ENCODE data around the gene TRERF1. TPM values are rescaled to one million over a fixed set of nuclear protein-coding genes. Genes with fewer than 3 reads are reported as not detected.

The TRERF1 gene
- total RNA-seq, 1 donor from 2014 or later = 8.7 TPM

DNA sequence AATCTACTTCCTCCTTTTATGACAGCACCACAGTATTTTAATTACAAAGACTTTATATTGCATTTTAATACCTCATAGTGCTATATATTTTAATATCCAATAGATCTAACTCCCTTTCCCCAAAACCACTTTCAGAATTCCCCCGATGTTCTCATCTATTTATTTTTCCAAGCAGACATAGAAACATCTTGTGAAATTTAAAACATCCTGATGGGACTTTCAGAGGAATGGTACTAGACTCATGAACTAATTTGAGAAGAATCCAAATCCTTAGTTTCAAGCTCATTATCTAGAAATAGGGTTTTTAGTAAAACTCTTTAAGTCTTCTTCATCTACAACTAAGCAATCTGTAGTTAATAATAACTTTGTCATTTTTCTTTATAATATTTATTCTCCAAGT, 97.0 kb downstream of the TRERF1 start:
- Mint-ChIP-seq H3K4me3 (ENCODE audit: unreplicated experiment) (no peak overlapping the region), H3K27me3 (ENCODE audit: unreplicated experiment) (no peaks in the 10 kb centered on the region), H3K27ac (ENCODE audit: unreplicated experiment) (no peak overlapping the region), H3K36me3 (ENCODE audit: low read depth, unreplicated experiment) (no peaks in the 10 kb centered on the region), H3K9me3 (ENCODE audit: unreplicated experiment) (no peaks in the 10 kb centered on the region), H3K4me1 (ENCODE audit: unreplicated experiment) (no peaks in the 10 kb centered on the region)
- no peak for DNase-seq (ENCODE audit: low spot score)
- TF ChIP-seq, protein P1, sequence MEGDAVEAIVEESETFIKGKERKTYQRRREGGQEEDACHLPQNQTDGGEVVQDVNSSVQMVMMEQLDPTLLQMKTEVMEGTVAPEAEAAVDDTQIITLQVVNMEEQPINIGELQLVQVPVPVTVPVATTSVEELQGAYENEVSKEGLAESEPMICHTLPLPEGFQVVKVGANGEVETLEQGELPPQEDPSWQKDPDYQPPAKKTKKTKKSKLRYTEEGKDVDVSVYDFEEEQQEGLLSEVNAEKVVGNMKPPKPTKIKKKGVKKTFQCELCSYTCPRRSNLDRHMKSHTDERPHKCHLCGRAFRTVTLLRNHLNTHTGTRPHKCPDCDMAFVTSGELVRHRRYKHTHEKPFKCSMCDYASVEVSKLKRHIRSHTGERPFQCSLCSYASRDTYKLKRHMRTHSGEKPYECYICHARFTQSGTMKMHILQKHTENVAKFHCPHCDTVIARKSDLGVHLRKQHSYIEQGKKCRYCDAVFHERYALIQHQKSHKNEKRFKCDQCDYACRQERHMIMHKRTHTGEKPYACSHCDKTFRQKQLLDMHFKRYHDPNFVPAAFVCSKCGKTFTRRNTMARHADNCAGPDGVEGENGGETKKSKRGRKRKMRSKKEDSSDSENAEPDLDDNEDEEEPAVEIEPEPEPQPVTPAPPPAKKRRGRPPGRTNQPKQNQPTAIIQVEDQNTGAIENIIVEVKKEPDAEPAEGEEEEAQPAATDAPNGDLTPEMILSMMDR (IDR thresholded peaks at IDR 0.05; ENCODE audit: unreplicated experiment) = no peak

DNA sequence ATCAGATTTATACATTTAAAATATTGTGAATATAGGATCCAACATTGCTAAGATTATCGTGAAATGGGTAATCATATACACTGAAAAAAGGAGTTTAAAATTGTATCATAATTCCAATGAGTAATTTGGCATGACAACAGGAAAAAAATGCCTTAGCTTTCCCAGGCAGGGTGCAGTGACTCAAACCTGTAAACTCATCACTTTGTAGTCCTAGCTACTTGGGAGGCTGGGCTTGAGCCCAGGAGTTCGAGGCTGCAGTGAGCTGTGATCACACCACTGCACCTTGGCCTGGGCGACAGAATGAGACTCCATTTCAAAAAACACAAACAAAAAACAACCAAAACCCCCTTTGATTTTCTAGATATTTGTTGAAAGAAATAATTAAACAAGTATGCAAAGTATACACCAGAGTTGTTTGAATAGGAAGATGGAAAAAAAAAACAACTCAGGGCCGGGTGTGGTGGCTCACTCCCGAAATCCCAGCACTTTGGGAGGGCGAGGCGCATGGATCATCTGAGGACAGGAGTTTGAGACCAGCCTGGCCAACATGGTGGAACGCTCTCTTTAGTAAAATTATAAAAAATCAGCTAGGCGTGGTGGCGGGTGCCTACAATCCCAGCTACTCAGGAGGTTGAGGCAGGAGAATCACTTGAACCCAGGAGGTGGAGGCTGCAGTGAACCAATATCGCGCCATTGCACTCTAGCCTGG, 98.7 kb downstream of the TRERF1 start:
- Mint-ChIP-seq H3K4me1 (ENCODE audit: unreplicated experiment) (no peaks in the 10 kb centered on the region), H3K27me3 (ENCODE audit: unreplicated experiment) (no peaks in the 10 kb centered on the region), H3K9me3 (ENCODE audit: unreplicated experiment) (no peaks in the 10 kb centered on the region), H3K4me3 (ENCODE audit: unreplicated experiment) (no peak overlapping the region), H3K36me3 (ENCODE audit: low read depth, unreplicated experiment) (no peaks in the 10 kb centered on the region), H3K27ac (ENCODE audit: unreplicated experiment) (no peak overlapping the region)
- TF ChIP-seq, protein P1 (IDR thresholded peaks at IDR 0.05; ENCODE audit: unreplicated experiment) = no peak
- no peak for DNase-seq (ENCODE audit: low spot score)

DNA sequence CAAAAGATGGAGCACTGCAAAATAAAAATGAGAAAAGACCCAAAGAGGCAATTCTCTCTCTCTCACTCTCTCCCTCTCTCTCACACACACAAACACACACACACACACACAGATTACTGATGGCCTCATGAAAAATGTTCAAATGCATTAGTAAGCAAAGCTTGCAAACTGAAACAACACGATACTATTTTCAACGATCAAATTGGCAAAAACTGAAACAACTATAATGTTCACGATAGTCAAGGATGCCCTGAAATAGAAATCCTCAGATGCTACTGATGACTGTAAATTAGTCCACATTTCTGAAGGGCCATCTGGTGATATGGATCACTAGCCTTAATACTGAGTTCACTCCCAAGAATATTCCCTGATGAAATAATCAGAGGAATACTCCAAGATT, 100.8 kb downstream of the TRERF1 start:
- no peaks in the 10 kb centered on the region for H3K4me1 Mint-ChIP-seq (ENCODE audit: unreplicated experiment)
- no peaks in the 10 kb centered on the region for H3K9me3 Mint-ChIP-seq (ENCODE audit: unreplicated experiment)
- H3K27me3 Mint-ChIP-seq (ENCODE audit: unreplicated experiment) = no peaks in the 10 kb centered on the region
- TF ChIP-seq, protein P1 (IDR thresholded peaks at IDR 0.05; ENCODE audit: unreplicated experiment) = no peak
- no peaks in the 10 kb centered on the region for H3K36me3 Mint-ChIP-seq (ENCODE audit: low read depth, unreplicated experiment)
- DNase-seq (ENCODE audit: low spot score) = no peak
- no peak overlapping the region for H3K27ac Mint-ChIP-seq (ENCODE audit: unreplicated experiment)
- no peak overlapping the region for H3K4me3 Mint-ChIP-seq (ENCODE audit: unreplicated experiment)

DNA sequence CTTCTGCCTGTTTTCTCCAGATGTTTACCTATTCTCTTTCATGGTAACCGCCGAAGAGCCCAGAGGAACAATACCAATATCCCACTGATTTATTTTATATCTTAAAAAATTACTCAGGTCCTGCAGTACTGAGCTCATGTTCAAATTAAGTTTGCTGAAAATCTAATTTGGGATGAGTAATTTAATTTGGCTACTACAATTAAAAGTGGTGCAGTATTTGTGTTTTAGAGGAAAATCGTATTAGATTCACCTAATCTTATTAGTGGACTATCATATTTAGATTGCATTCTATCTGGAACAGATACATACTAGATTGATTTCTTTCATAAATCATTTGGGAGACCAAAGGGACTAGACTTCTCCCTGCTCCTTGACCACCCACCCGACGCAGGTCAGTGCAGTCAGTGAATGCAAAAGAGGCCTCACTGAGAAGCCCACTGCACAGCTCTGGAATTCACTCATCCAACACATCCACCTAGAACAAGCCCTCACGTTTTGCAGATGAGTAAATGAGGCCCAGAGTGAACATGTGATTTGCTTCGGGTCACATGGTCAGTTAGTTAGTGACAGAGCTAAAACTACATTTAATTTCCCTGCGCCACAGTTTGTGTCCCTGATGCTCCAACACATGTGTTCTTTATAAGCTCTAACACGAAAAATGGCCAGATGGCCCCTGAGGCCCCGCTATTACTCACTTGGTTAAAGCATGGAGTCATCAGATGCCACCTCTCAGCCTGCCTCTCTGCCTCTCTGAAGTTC, 101.8 kb downstream of the TRERF1 start:
- no peak overlapping the region for H3K4me3 Mint-ChIP-seq (ENCODE audit: unreplicated experiment)
- H3K4me1 Mint-ChIP-seq (ENCODE audit: unreplicated experiment) = no peaks in the 10 kb centered on the region
- H3K27ac Mint-ChIP-seq (ENCODE audit: unreplicated experiment) = no peak overlapping the region
- no peak for DNase-seq (ENCODE audit: low spot score)
- H3K36me3 Mint-ChIP-seq (ENCODE audit: low read depth, unreplicated experiment) = no peaks in the 10 kb centered on the region
- no peaks in the 10 kb centered on the region for H3K27me3 Mint-ChIP-seq (ENCODE audit: unreplicated experiment)
- TF ChIP-seq, protein P1 (IDR thresholded peaks at IDR 0.05; ENCODE audit: unreplicated experiment) = no peak
- H3K9me3 Mint-ChIP-seq (ENCODE audit: unreplicated experiment) = no peaks in the 10 kb centered on the region

DNA sequence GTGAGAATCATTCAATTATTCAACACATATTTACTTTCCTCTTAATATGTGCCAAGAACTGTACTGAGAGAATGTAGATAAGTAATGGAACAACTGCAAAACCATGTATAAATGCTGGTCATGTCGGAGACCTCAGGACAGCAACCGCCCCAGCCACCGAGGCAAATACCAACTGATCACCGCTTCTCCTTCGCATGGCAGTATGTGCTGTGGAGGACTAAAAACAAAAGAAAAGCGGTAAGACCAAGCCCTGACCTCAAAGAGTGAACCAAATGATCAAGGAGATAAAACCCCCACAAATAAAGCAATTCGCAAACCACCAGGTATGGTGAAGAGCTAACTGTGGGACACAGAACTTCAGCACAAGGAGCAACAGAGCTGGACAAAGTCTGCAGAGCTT, 104.3 kb downstream of the TRERF1 start:
- H3K27ac Mint-ChIP-seq (ENCODE audit: unreplicated experiment) = no peak overlapping the region
- no peaks in the 10 kb centered on the region for H3K36me3 Mint-ChIP-seq (ENCODE audit: low read depth, unreplicated experiment)
- peaks cover 5% of the 10 kb centered on the region for H3K4me1 Mint-ChIP-seq (ENCODE audit: unreplicated experiment)
- no peaks in the 10 kb centered on the region for H3K27me3 Mint-ChIP-seq (ENCODE audit: unreplicated experiment)
- no peak for DNase-seq (ENCODE audit: low spot score)
- H3K4me3 Mint-ChIP-seq (ENCODE audit: unreplicated experiment) = no peak overlapping the region
- H3K9me3 Mint-ChIP-seq (ENCODE audit: unreplicated experiment) = no peaks in the 10 kb centered on the region
- TF ChIP-seq, protein P1 (IDR thresholded peaks at IDR 0.05; ENCODE audit: unreplicated experiment) = no peak
